Spinal cord (tissue), 10 donors: ENCODE results near the gene CHTF18. TPM values are rescaled to one million over a fixed set of nuclear protein-coding genes. Genes with fewer than 3 reads are reported as not detected.
"Not testable (repeated sequence)": the region's sequence is repeated elsewhere in the genome, so short reads cannot be mapped to it uniquely, and the experiment has no call there.

Experiments
- DNase-seq, 6 donors: peaks; one replicate each; pipeline versions ENCODE4 v3.0.0 to v3.0.0-alpha.2; 2013 to 2015; ENCODE audit warnings: low spot score in 6 of 6, low read depth in 4 of 6
- H3K27ac ChIP-seq: one replicate; pipeline ENCODE4 v1.5.1; 2013; ENCODE audit warnings: low read depth, low read length, control low read depth
- H3K27me3 ChIP-seq: one replicate; pipeline ENCODE4 v1.6.1; 2013; ENCODE audit warnings: low read length; ENCODE audit not compliant: control insufficient read depth, insufficient read depth
- H3K36me3 ChIP-seq: one replicate; pipeline ENCODE4 v1.6.1; 2013; ENCODE audit warnings: low read length; ENCODE audit not compliant: control insufficient read depth, insufficient read depth
- H3K4me1 ChIP-seq: one replicate; pipeline ENCODE4 v1.6.1; 2013; ENCODE audit warnings: low read length; ENCODE audit not compliant: control insufficient read depth, insufficient read depth
- H3K4me3 ChIP-seq: one replicate; pipeline ENCODE4 v1.5.1; 2013; ENCODE audit warnings: low read depth, low read length, control low read depth
- H3K9me3 ChIP-seq: one replicate; pipeline ENCODE4 v1.6.1; 2013; ENCODE audit warnings: low read length; ENCODE audit not compliant: control insufficient read depth, insufficient read depth
- WGBS: methylation state at CpG from one replicate; pipeline ENCODE4 v1.1.5; 2013; ENCODE audit warnings: missing lambda C conversion rate; ENCODE audit not compliant: insufficient coverage; 5-methylcytosine and 5-hydroxymethylcytosine counted together
- polyA plus RNA-seq, 2 donors: library from polyadenylated mRNA; unstranded; fragments of 120-200 nt; gene quantifications; one replicate each; pipeline ENCODE4 v1.2.1, GENCODE V29; 2013; ENCODE audit not compliant: insufficient read length in 2 of 2
- total RNA-seq, 2 donors: library from RNA; depleted of rRNA in 1 of 2; stranded (reverse); fragments of 120-200 nt in 1 of 2; fragments of >200 nt in 1 of 2; gene quantifications; one replicate each; pipeline versions ENCODE4 v1.2.3 to v1.2.4, GENCODE V29; 2013 to 2014
- donor health status: healthy.

The CHTF18 gene
- total and polyA plus RNA-seq, 4 donors, result 6.1 to 37.1 (median 23.3) TPM

DNA sequence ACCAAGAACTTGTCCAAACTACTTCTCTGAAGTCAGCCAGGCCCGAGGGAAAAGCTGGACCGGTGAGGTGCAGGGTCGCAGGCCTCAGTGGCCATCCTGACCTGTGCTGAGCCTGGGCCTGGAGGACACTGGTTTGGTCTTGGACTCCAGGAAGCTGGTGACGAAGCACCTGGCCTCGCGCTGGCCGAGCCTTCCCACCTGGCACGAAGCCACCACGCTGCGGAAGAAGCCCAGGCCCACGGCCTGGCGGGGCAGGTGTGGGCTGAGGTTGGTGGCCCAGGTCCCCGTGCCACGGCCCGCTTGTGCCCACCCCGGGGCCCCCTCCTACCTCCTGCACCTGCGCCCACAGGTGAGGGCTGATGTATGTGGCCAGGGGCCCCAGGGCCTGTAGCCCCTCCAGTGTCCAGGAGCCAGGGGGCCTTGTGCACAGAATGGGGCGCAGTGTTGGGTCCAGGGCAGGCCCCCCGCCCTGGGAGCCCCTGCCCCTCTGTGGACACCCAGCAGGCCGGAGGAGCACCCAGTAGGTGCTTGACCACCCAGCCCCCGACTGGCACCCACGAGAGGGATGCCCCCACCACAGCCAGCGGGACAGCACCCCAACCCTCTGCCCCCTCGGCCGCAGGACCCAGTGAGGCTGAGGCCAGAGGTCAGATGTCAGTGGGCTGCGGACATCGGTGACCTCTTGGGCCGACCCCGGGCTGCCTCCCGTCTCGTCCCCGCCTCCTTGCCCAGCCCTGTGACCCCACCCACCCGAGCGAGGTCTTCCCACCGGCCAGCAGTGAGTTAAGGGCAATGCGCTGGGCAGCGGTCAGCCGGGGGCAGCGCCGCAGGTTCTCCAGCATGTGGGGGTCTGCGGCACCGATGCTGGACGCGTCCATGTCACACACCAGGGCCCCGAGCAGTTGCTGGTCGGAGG, 14.1 kb upstream of the CHTF18 start:
- H3K27me3 ChIP-seq, result no peaks in the 10 kb centered on the region
- H3K4me1 ChIP-seq, result no peaks in the 10 kb centered on the region
- H3K36me3 ChIP-seq, result no peaks in the 10 kb centered on the region
- 72% methylated on average over 42 of the region's 46 CpGs for WGBS
- DNase-seq, result no peak
- H3K4me3 ChIP-seq, result no peak overlapping the region
- no peak overlapping the region for H3K27ac ChIP-seq
- H3K9me3 ChIP-seq, result no peaks in the 10 kb centered on the region

- WGBS, result 79% methylated on average over 35 of the region's 36 CpGs
- H3K27me3 ChIP-seq, result no peaks in the 10 kb centered on the region
Measured at GRCh38 chr16:775236-775796, 13.1 kb upstream of the CHTF18 start.

DNA sequence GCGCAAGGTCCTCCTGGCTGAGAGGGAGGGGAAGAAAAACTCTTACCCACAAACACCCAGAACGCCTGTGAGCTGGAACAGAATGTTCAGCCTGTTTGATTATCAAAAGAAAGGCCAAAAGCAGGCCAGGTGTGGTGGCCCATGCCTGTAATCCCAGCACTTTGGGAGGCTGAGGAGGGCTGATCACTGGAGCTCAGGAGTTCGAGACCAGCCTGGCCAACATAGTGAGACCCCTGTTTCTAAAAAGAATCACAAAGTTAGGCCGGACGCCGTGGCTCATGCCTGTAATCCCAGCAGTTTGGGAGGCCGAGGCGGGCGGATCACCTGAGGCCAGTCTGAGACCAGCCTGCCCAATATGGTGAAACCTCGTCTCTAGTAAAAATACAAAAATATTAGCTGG, 12.1 kb upstream of the CHTF18 start:
- H3K27ac ChIP-seq, DNase-seq, H3K4me3 ChIP-seq, H3K9me3 ChIP-seq, H3K36me3 ChIP-seq, H3K4me1 ChIP-seq, H3K27me3 ChIP-seq: not testable (repeated sequence)
- WGBS, result 97% methylated on average over 5 of the region's 10 CpGs

More at GRCh38 chr16:775236-775796, 13.1 kb upstream of the CHTF18 start:
- Histone ChIP-seq H3K9me3 (no peaks in the 10 kb centered on the region), H3K4me1 (no peaks in the 10 kb centered on the region), H3K36me3 (no peaks in the 10 kb centered on the region), H3K4me3 (no peak overlapping the region), H3K27ac (no peak overlapping the region)
- no peak for DNase-seq

DNA sequence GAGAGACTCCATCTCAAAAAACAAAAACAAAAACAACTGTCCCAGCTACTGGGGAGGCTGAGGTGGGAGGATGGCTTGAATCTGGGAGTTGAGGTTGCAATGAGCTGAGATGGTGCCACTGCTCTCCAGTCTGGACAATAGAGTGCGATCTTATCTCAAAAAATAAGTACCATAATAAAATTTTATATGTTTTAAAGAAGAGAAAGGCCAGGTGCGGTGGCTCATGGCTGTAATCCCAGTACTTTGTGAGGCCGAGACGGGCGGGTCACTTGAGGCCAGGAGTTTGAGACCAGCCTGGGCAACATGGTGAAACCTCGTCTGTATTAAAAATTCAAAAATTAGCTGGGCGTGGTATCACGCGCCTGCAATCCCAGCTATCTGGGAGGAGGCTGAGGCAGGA, 11.6 kb upstream of the CHTF18 start:
- H3K27me3 ChIP-seq, result no peaks in the 10 kb centered on the region

GRCh38 chr16:777826-778225, 10.6 kb upstream of the CHTF18 start:
- Histone ChIP-seq H3K9me3 (no peaks in the 10 kb centered on the region), H3K27me3 (no peaks in the 10 kb centered on the region), H3K27ac (no peak overlapping the region), H3K4me3 (no peak overlapping the region), H3K36me3 (no peaks in the 10 kb centered on the region), H3K4me1 (peaks cover 2% of the 10 kb centered on the region)
- WGBS, result 68% methylated on average over 16 of the region's 16 CpGs
- DNase-seq, result no peak

More for the DNA sequence above, 11.6 kb upstream of the CHTF18 start:
- WGBS, result 87% methylated on average over 8 of the region's 9 CpGs
- Histone ChIP-seq H3K9me3 (no peaks in the 10 kb centered on the region), H3K4me1 (no peaks in the 10 kb centered on the region), H3K4me3 (no peak overlapping the region), H3K27ac (no peak overlapping the region), H3K36me3 (no peaks in the 10 kb centered on the region)
- DNase-seq, result no peak

- H3K27me3 ChIP-seq, result no peaks in the 10 kb centered on the region
- no peak overlapping the region for H3K27ac ChIP-seq
- 80% methylated on average over 11 of the region's 11 CpGs for WGBS
- H3K9me3 ChIP-seq, result no peaks in the 10 kb centered on the region
- H3K36me3 ChIP-seq, result no peaks in the 10 kb centered on the region
- DNase-seq, result no peak
- peaks cover 2% of the 10 kb centered on the region for H3K4me1 ChIP-seq
- H3K4me3 ChIP-seq, result no peak overlapping the region
Measured at GRCh38 chr16:778447-778846, 10.0 kb upstream of the CHTF18 start.

DNA sequence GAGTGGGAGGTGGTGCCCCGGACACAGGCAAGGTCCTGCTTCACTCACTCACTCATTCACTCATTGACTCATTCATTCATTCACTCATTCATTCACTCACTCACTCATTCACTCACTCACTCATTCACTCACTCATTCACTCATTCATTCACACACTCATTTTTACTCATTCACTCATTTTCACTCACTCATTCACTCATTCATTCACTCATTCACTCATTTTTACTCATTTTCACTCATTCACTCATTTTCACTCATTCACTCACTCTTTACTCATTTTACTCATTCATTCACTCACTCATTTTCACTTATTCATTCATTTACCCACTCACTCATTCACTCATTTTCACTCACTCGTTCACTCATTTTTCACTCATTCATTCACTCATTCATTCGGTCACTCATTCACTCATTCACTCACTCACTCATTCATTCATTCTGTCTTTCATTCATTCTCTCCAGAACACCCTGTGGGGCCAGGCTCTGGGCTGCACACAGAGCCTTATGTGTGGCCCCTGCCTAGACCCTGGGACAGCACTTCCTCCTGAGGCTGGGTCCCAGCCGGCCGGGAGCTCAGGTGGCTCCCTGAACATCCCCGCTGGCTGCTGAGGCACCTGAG, 9.4 kb upstream of the CHTF18 start:
- H3K36me3 ChIP-seq, result peaks cover 3% of the 10 kb centered on the region
- no peaks in the 10 kb centered on the region for H3K9me3 ChIP-seq
- H3K4me3 ChIP-seq, result no peak overlapping the region
- no peak overlapping the region for H3K27ac ChIP-seq
- no peaks in the 10 kb centered on the region for H3K27me3 ChIP-seq
- DNase-seq, result no peak
- H3K4me1 ChIP-seq, result peaks cover 2% of the 10 kb centered on the region
- 85% methylated on average over 5 of the region's 6 CpGs for WGBS

- H3K27me3 ChIP-seq, result no peaks in the 10 kb centered on the region
- peaks cover 8% of the 10 kb centered on the region for H3K36me3 ChIP-seq
- no peaks in the 10 kb centered on the region for H3K9me3 ChIP-seq
- H3K4me3 ChIP-seq, result no peak overlapping the region
- DNase-seq, result no peak
- peaks cover 2% of the 10 kb centered on the region for H3K4me1 ChIP-seq
- WGBS, result 69% methylated on average over 13 of the region's 13 CpGs
- no peak overlapping the region for H3K27ac ChIP-seq
Measured at GRCh38 chr16:779561-779960, 8.9 kb upstream of the CHTF18 start.

DNA sequence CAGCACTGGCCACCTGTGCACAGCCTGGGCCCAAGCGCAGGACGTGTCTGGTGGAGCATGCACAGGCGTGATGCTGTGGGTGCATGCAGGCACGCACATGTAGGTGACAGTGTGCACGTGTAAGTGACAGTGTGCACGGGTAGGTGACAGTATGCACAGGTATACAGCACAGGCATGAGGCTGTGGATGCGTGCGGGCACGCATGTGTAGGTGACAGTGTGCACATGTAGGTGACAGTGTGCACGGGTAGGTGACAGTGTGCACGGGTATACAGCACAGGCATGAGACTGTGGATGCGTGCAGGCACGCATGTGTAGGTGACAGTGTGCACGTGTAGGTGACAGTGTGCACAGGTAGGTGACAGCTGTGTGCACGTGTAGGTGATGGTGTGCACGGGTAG, 8.1 kb upstream of the CHTF18 start:
- H3K4me1 ChIP-seq, result peaks cover 4% of the 10 kb centered on the region
- 91% methylated on average over 16 of the region's 16 CpGs for WGBS
- no peak overlapping the region for H3K27ac ChIP-seq
- H3K4me3 ChIP-seq, result no peak overlapping the region
- no peaks in the 10 kb centered on the region for H3K27me3 ChIP-seq
- no peaks in the 10 kb centered on the region for H3K9me3 ChIP-seq
- H3K36me3 ChIP-seq, result peaks cover 16% of the 10 kb centered on the region
- DNase-seq, result no peak
